ACC112 (cell line): ENCODE results near the gene URM1.
"Not testable (repeated sequence)": the region's sequence is repeated elsewhere in the genome, so short reads cannot be mapped to it uniquely, and the experiment has no call there.

Source experiments
- H2AFZ ChIP-seq: fragments of 200-600 bp; sonication (generic); one replicate; pipeline ENCODE4 v1.6.0; 2017; ENCODE audit warnings: antibody characterized with exemption, low read length; ENCODE audit not compliant: unreplicated experiment
- H3K27ac ChIP-seq: fragments of 200-600 bp; sonication (generic); 2 replicates; pipeline ENCODE4 v1.5.1; 2014; ENCODE audit warnings: low read depth, mild to moderate bottlenecking, antibody characterized with exemption, low read length, moderate library complexity
- H3K27me3 ChIP-seq: fragments of 200-600 bp; sonication (generic); 2 replicates; pipeline ENCODE4 v1.6.1; 2014; ENCODE audit warnings: mild to moderate bottlenecking, antibody characterized with exemption, low read length, moderate library complexity, mixed read lengths; ENCODE audit not compliant: insufficient read depth
- H3K36me3 ChIP-seq: fragments of 200-600 bp; sonication (generic); 2 replicates; pipeline ENCODE4 v1.6.1; 2016; ENCODE audit warnings: mild to moderate bottlenecking, antibody characterized with exemption, low read length, moderate library complexity, mixed read lengths; ENCODE audit not compliant: insufficient read depth
- H3K4me1 ChIP-seq: fragments of 200-600 bp; sonication (generic); one replicate; pipeline ENCODE4 v1.6.1; 2016; ENCODE audit warnings: low read length, mixed read lengths; ENCODE audit not compliant: insufficient read depth, unreplicated experiment, control insufficient read depth
- H3K4me3 ChIP-seq: fragments of 200-600 bp; sonication (generic); 2 replicates; pipeline ENCODE4 v1.5.1; 2014; ENCODE audit warnings: mild to moderate bottlenecking, low read depth, low read length
- H3K79me2 ChIP-seq: fragments of 200-600 bp; sonication (generic); one replicate; pipeline ENCODE4 v1.6.0; 2016; ENCODE audit warnings: low read length; ENCODE audit not compliant: control insufficient read depth, unreplicated experiment, insufficient read depth

Gene URM1

GRCh38 chr9:128420651-128421481, 49.7 kb downstream of the URM1 start, which contains the start of gene CERCAM:
CERCAM (plus strand) TSS chr9:128420857; CDS start chr9:128420878, 21 bp downstream.
- H3K4me3 ChIP-seq: peak within 1 kb of the TSS; percentile 79
- H3K27me3 ChIP-seq: peaks cover 4% of the 10 kb centered on the region; the same call in 1 of the 2 replicates

GRCh38 chr9:128421482-128421996, 50.4 kb downstream of the URM1 start:
- Histone ChIP-seq H3K27ac (peak overlapping the region; percentile 3; the same call in 1 of the 2 replicates), H3K4me3 (peak overlapping the region; percentile 79), H2AFZ (peak overlapping the region; percentile 46), H3K27me3 (no peaks in the 10 kb centered on the region), H3K4me1 (peaks cover 12% of the 10 kb centered on the region), H3K79me2 (peaks cover 5% of the 10 kb centered on the region), H3K36me3 (peaks cover 7% of the 10 kb centered on the region; the same call in 1 of the 2 replicates)

More at GRCh38 chr9:128420651-128421481, 49.7 kb downstream of the URM1 start, which contains the start of gene CERCAM:
- Histone ChIP-seq H3K4me1 (peaks cover 12% of the 10 kb centered on the region), H2AFZ (peak within 1 kb of the TSS; percentile 70), H3K79me2 (peaks cover 5% of the 10 kb centered on the region), H3K27ac (peak within 1 kb of the TSS; percentile 19; the same call in 1 of the 2 replicates), H3K36me3 (peaks cover 7% of the 10 kb centered on the region; the same call in 1 of the 2 replicates)

DNA sequence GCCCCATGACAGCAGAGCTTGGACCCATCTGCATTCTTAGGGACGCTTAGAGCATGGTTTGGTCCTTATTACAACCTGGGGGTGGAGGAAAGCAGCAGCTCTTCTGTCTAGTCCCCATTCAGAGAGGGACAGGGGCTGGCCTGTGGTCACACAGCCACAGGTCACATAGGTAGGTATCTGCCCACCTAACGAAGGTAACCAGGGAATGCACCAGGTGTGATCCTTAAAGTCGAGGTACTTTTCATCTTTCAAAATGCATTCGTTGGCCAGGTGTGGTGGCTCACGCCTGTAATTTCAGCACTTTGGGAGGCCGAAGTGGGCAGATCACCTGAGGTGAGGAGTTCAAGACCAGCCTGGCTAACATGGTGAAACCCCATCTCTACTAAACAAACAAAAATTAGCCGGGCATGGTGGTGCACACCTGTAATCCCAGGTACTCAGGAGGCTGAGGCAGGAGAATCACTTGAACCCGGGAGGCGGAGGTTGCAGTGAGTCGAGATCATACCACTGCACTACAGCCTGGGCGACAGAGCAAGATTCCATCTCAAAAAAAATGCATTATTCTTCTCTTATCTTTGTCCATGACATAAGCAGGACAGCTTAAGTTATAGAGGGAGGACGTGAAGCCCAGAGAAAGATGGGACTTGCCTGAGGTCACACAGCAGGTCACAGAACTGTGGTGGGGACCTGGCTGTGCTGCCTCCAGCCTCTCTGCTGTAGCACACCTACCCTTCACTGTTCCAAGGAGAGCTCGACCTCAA, 51.0 kb downstream of the URM1 start:
- H3K4me3 ChIP-seq: peak overlapping the region; percentile 79
- not testable (repeated sequence) for H3K27me3 ChIP-seq, H2AFZ ChIP-seq, H3K79me2 ChIP-seq, H3K36me3 ChIP-seq
- H3K27ac ChIP-seq: 0 out of 2 replicates have a peak overlapping the region, but pooled peaks have one; percentile 3
- peaks cover 12% of the 10 kb centered on the region for H3K4me1 ChIP-seq

GRCh38 chr9:128422783-128423150, 51.6 kb downstream of the URM1 start:
- H3K4me1 ChIP-seq: peaks cover 12% of the 10 kb centered on the region
- peaks cover 7% of the 10 kb centered on the region; the same call in 1 of the 2 replicates for H3K36me3 ChIP-seq
- no peak overlapping the region for H2AFZ ChIP-seq
- peaks cover 5% of the 10 kb centered on the region for H3K79me2 ChIP-seq
- H3K4me3 ChIP-seq: no peak overlapping the region; the same call in 1 of the 2 replicates
- H3K27me3 ChIP-seq: no peaks in the 10 kb centered on the region
- no peak overlapping the region for H3K27ac ChIP-seq

- not testable (repeated sequence) for H3K27ac ChIP-seq, H2AFZ ChIP-seq, H3K79me2 ChIP-seq, H3K36me3 ChIP-seq, H3K27me3 ChIP-seq, H3K4me3 ChIP-seq
- peaks cover 12% of the 10 kb centered on the region for H3K4me1 ChIP-seq
Measured at GRCh38 chr9:128423356-128423755, 52.2 kb downstream of the URM1 start.

- H3K36me3 ChIP-seq: peaks cover 7% of the 10 kb centered on the region; the same call in 1 of the 2 replicates
- H3K27me3 ChIP-seq: no peaks in the 10 kb centered on the region
- H2AFZ ChIP-seq: no peak overlapping the region
- no peak overlapping the region for H3K27ac ChIP-seq
- H3K79me2 ChIP-seq: peaks cover 5% of the 10 kb centered on the region
- H3K4me3 ChIP-seq: no peak overlapping the region
- H3K4me1 ChIP-seq: peaks cover 6% of the 10 kb centered on the region
Measured at GRCh38 chr9:128424268-128424780, 53.1 kb downstream of the URM1 start.

GRCh38 chr9:128428644-128429512, 57.7 kb downstream of the URM1 start:
- no peak overlapping the region for H2AFZ ChIP-seq
- H3K27me3 ChIP-seq: no peaks in the 10 kb centered on the region
- no peaks in the 10 kb centered on the region for H3K4me1 ChIP-seq
- peaks cover 7% of the 10 kb centered on the region; the same call in 1 of the 2 replicates for H3K36me3 ChIP-seq
- no peaks in the 10 kb centered on the region for H3K79me2 ChIP-seq
- H3K4me3 ChIP-seq: no peak overlapping the region
- H3K27ac ChIP-seq: no peak overlapping the region

- Histone ChIP-seq H3K4me3 (no peak overlapping the region), H3K27me3 (no peaks in the 10 kb centered on the region), H3K4me1 (no peaks in the 10 kb centered on the region), H3K79me2 (no peaks in the 10 kb centered on the region), H3K36me3 (no peaks in the 10 kb centered on the region), H2AFZ (no peak overlapping the region), H3K27ac (no peak overlapping the region)
Measured at GRCh38 chr9:128429513-128430086, 58.4 kb downstream of the URM1 start.

DNA sequence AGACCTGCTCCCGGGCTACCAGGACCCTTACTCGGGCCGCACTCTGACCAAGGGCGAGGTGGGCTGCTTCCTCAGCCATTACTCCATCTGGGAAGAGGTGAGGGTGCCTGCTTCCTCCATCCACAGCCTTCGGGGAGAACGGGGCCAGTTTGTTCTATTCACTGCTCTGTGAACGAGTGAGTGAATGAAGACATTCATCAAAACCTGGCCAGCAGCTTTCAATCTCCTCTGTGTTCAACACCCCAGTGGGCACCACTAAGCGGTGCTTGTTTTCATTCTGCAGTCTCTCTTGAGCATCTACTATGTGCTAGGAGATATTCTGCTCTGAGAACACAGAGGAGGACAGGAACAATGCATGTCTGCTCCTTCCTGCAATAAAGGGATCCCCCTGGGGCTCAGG, 60.0 kb downstream of the URM1 start:
- no peak overlapping the region for H3K27ac ChIP-seq
- H3K36me3 ChIP-seq: no peaks in the 10 kb centered on the region
- H2AFZ ChIP-seq: no peak overlapping the region
- H3K27me3 ChIP-seq: no peaks in the 10 kb centered on the region
- no peaks in the 10 kb centered on the region for H3K79me2 ChIP-seq
- no peaks in the 10 kb centered on the region for H3K4me1 ChIP-seq
- H3K4me3 ChIP-seq: no peak overlapping the region
